MM.1S (cell line): ENCODE data around the gene ADGRL3.

Experiments used
- CTCF ChIP-seq: fragments of 300-600 bp; sonication (generic); IDR thresholded peaks from 2 replicates; pipeline ENCODE4 v1.5.1; 2016; ENCODE audit warnings: antibody characterized with exemption, low read length, mixed read lengths
- EZH2phosphoT487 ChIP-seq: fragments of 300-600 bp; sonication (generic); IDR thresholded peaks from 2 replicates; pipeline ENCODE4 v1.6.1; 2018; ENCODE audit warnings: antibody characterized with exemption, low read length

GRCh38 chr4:61336916-61337315 is 136.8 kb downstream of the ADGRL3 start:
- TF ChIP-seq CTCF (no peak), EZH2phosphoT487 (no peak)
